Transverse colon (tissue), 4 donors: ENCODE measurements around the gene SEMA3G.

ENCODE experiments used
- EP300 ChIP-seq: sonication (generic); formaldehyde crosslinking; IDR thresholded peaks from one replicate; pipeline ENCODE4 v1.6.1; 2017; ENCODE audit warnings: antibody characterized with exemption, low read depth
- POLR2A ChIP-seq: fragments of 450-650 bp; IDR thresholded peaks from one replicate; pipeline ENCODE4 v1.6.1; 2016; ENCODE audit warnings: antibody characterized with exemption, mild to moderate bottlenecking, moderate library complexity
- POLR2AphosphoS5 ChIP-seq, 3 donors: sonication (generic); formaldehyde crosslinking; IDR thresholded peaks; one replicate each; pipeline ENCODE4 v1.6.1; 2016; ENCODE audit warnings: antibody characterized with exemption in 3 of 3
- TF ChIP-seq, protein P1 (sequence below), 5 experiments: fragments of 200-600 bp in 3 of 5; fragments of 450-650 bp in 2 of 5; sonication (generic) in 3 of 5; IDR thresholded peaks; 1 replicate in 2 of 5; 2 replicates in 3 of 5; pipeline ENCODE4 v1.5.1; 2016 to 2017; ENCODE audit warnings: antibody characterized with exemption in 5 of 5, inconsistent platforms in 3 of 5, mild to moderate bottlenecking in 2 of 5, moderate library complexity in 1 of 5

DNA sequence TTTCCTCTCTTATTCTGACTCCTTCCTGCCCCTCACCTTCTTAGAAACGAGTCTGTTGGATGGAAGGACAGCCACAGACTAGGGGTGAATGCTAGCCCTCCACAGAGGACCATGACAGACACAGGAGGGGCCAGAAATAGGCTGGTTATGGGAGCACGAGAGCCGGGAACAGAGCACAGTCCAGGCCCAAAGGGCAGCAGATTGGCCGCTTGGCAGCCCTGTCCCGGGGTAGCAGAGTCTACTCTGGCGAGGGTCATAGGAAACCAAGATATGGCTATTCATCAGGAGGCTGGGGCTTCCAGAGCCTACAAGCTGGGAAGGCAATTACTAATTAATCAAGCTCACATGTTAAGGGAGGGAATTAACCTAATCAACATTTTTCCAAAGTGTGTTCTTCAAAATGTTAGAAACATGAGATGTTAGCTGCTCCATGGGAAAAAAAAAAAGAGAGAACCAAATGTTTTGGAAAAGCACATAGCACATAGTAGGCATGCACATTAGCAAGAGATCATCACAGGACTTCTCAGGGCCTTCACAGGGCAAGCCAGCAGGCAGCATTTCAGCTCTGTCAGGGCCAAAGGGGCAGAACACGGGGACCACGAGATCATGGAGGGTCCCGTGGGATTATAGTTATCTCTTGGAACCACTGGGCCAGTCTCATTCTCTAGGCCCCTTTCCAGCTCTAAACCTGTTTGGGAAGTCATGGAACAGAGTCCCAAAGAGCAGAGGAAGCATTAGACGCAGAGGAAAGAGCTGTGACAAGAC lies 13.3 kb downstream of the SEMA3G start:
- TF ChIP-seq POLR2A (no peak), EP300 (no peak), POLR2AphosphoS5 (IDR thresholded peaks at IDR 0.05) (no peak)
- TF ChIP-seq, protein P1, sequence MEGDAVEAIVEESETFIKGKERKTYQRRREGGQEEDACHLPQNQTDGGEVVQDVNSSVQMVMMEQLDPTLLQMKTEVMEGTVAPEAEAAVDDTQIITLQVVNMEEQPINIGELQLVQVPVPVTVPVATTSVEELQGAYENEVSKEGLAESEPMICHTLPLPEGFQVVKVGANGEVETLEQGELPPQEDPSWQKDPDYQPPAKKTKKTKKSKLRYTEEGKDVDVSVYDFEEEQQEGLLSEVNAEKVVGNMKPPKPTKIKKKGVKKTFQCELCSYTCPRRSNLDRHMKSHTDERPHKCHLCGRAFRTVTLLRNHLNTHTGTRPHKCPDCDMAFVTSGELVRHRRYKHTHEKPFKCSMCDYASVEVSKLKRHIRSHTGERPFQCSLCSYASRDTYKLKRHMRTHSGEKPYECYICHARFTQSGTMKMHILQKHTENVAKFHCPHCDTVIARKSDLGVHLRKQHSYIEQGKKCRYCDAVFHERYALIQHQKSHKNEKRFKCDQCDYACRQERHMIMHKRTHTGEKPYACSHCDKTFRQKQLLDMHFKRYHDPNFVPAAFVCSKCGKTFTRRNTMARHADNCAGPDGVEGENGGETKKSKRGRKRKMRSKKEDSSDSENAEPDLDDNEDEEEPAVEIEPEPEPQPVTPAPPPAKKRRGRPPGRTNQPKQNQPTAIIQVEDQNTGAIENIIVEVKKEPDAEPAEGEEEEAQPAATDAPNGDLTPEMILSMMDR (IDR thresholded peaks at IDR 0.05), result no peak
